Gastroesophageal sphincter (tissue), 4 donors: ENCODE measurements around the gene KCNQ4. TPM values are rescaled to one million over a fixed set of nuclear protein-coding genes. Genes with fewer than 3 reads are reported as not detected.

Experiments used
- ATAC-seq: fragments of 150-250 bp; one replicate; pipeline ENCODE4 v1.9.1; 2016; ENCODE audit warnings: mild to moderate bottlenecking, moderate library complexity
- H3K27ac ChIP-seq, 4 donors: fragments of 200-600 bp; sonication (generic) in 3 of 4; 1 replicate in 3 of 4; 2 replicates in 1 of 4; pipeline ENCODE4 v1.5.1; 2016 to 2019
- H3K27me3 ChIP-seq: fragments of 200-600 bp; sonication (generic); one replicate; pipeline ENCODE4 v1.5.1; 2019
- H3K36me3 ChIP-seq, 2 donors: fragments of 200-600 bp; sonication (generic); one replicate each; pipeline ENCODE4 v1.5.1; 2019; ENCODE audit warnings: control low read depth in 1 of 2
- H3K4me1 ChIP-seq, 3 donors: fragments of 200-600 bp; sonication (generic); 1 replicate in 2 of 3; 2 replicates in 1 of 3; pipeline ENCODE4 v1.5.1; 2016 to 2019; ENCODE audit warnings: control low read depth in 2 of 3
- H3K4me3 ChIP-seq, 2 donors: fragments of 200-600 bp; sonication (generic); one replicate each; pipeline ENCODE4 v1.5.1; 2019; ENCODE audit warnings: mild to moderate bottlenecking in 1 of 2, moderate library complexity in 1 of 2
- H3K9me3 ChIP-seq, 3 donors: fragments of 200-600 bp; sonication (generic); one replicate each; pipeline ENCODE4 v1.5.1; 2017 to 2019; ENCODE audit warnings: control low read depth in 2 of 3
- CTCF ChIP-seq, 4 experiments: fragments of 200-600 bp in 2 of 4; fragments of 450-650 bp in 2 of 4; sonication (generic) in 1 of 4; IDR thresholded peaks; one replicate each; pipeline ENCODE4 v1.5.1; 2017 to 2019; ENCODE audit warnings: antibody characterized with exemption in 4 of 4, mild to moderate bottlenecking in 2 of 4, moderate library complexity in 2 of 4
- EP300 ChIP-seq: sonication (generic); formaldehyde crosslinking; IDR thresholded peaks from one replicate; pipeline ENCODE4 v1.6.1; 2017; ENCODE audit warnings: antibody characterized with exemption, mild to moderate bottlenecking
- POLR2A ChIP-seq, 2 donors: fragments of 450-650 bp; IDR thresholded peaks; one replicate each; pipeline ENCODE4 v1.6.1; 2017; ENCODE audit warnings: antibody characterized with exemption in 2 of 2, mild to moderate bottlenecking in 2 of 2, moderate library complexity in 1 of 2
- POLR2AphosphoS5 ChIP-seq: sonication (generic); formaldehyde crosslinking; IDR thresholded peaks from one replicate; pipeline ENCODE4 v1.6.1; 2017; ENCODE audit warnings: antibody characterized with exemption
- WGBS, 2 donors: methylation state at CpG; one replicate each; pipeline ENCODE4 v1.1.5; 2018; ENCODE audit warnings: low coverage in 1 of 2; 5-methylcytosine and 5-hydroxymethylcytosine counted together
- total RNA-seq, 4 donors: library from RNA; depleted of rRNA; stranded (reverse); fragments of >200 nt; gene quantifications; one replicate each; pipeline ENCODE4 v1.1.0, GENCODE V29; 2016

Gene KCNQ4
- total RNA-seq, 4 donors from 2014 or later = 6.1 to 25.5 (median 10.2) TPM

- no peaks in the 10 kb centered on the region for H3K27me3 ChIP-seq
- no peak for TF ChIP-seq CTCF (IDR thresholded peaks at IDR 0.05)
- TF ChIP-seq POLR2A (IDR thresholded peaks at IDR 0.05) = no peak
- no peak for TF ChIP-seq POLR2AphosphoS5
- no peak for TF ChIP-seq EP300
- H3K27ac ChIP-seq = no peak overlapping the region
- H3K36me3 ChIP-seq = peaks cover 0 to 57% of the 10 kb centered on the region in 2 donors
- no peaks in the 10 kb centered on the region for H3K9me3 ChIP-seq
- ATAC-seq = no peak
- H3K4me1 ChIP-seq = peaks cover 0 to 55% (median 8%) of the 10 kb centered on the region in 3 donors
- WGBS, 2 donors = 66 to 68% methylated on average over 12 to 13 of the region's 26 CpGs
- H3K4me3 ChIP-seq = peak overlapping the region in 1 of 2 donors; percentile 43
Measured at GRCh38 chr1:40819101-40819500, 35.5 kb downstream of the KCNQ4 start.

GRCh38 chr1:40820251-40820797 is 36.7 kb downstream of the KCNQ4 start:
- Histone ChIP-seq H3K9me3 (no peaks in the 10 kb centered on the region), H3K4me3 (no peak overlapping the region), H3K27ac (peak overlapping the region in 1 of 4 donors; percentile 32), H3K27me3 (no peaks in the 10 kb centered on the region), H3K36me3 (peaks cover 0 to 57% of the 10 kb centered on the region in 2 donors), H3K4me1 (peaks cover 0 to 67% (median 16%) of the 10 kb centered on the region in 3 donors)
- no CpG with 5 or more reads among the region's 3 CpGs for WGBS, 2 donors
- no peak for TF ChIP-seq POLR2A (IDR thresholded peaks at IDR 0.05)
- TF ChIP-seq EP300 = no peak
- no peak for TF ChIP-seq POLR2AphosphoS5
- no peak for TF ChIP-seq CTCF (IDR thresholded peaks at IDR 0.05)
- no peak for ATAC-seq

- 69% methylated on average over 2 of the region's 6 CpGs; no CpG with 5 or more reads in 1 of the 2 donors for WGBS, 2 donors
Measured at GRCh38 chr1:40820911-40821693, 37.5 kb downstream of the KCNQ4 start.

GRCh38 chr1:40822890-40823289 is 39.3 kb downstream of the KCNQ4 start:
- no peaks in the 10 kb centered on the region for H3K27me3 ChIP-seq
- no peaks in the 10 kb centered on the region for H3K9me3 ChIP-seq
- no peak overlapping the region for H3K4me3 ChIP-seq
- peaks cover 0 to 73% (median 20%) of the 10 kb centered on the region in 3 donors for H3K4me1 ChIP-seq
- H3K36me3 ChIP-seq = peaks cover 0 to 56% of the 10 kb centered on the region in 2 donors
- no peak for TF ChIP-seq CTCF (IDR thresholded peaks at IDR 0.05)
- TF ChIP-seq EP300 = no peak
- TF ChIP-seq POLR2AphosphoS5 = no peak
- TF ChIP-seq POLR2A (IDR thresholded peaks at IDR 0.05) = no peak
- 96% methylated on average over 5 of the region's 12 CpGs; no CpG with 5 or more reads in 1 of the 2 donors for WGBS, 2 donors
- ATAC-seq = no peak
- peak overlapping the region in 3 of 4 donors; percentile 69 to 84 (median 79) for H3K27ac ChIP-seq

More at GRCh38 chr1:40820911-40821693, 37.5 kb downstream of the KCNQ4 start:
- peaks cover 0 to 74% (median 20%) of the 10 kb centered on the region in 3 donors for H3K4me1 ChIP-seq
- H3K36me3 ChIP-seq = peaks cover 0 to 57% of the 10 kb centered on the region in 2 donors
- H3K27ac ChIP-seq = peak overlapping the region in 2 of 4 donors; percentile 19 to 32
- H3K4me3 ChIP-seq = no peak overlapping the region
- H3K27me3 ChIP-seq = no peaks in the 10 kb centered on the region
- H3K9me3 ChIP-seq = no peaks in the 10 kb centered on the region
- no peak for TF ChIP-seq EP300
- TF ChIP-seq POLR2A (IDR thresholded peaks at IDR 0.05) = no peak
- peak; percentile 13 for TF ChIP-seq POLR2AphosphoS5
- TF ChIP-seq CTCF (IDR thresholded peaks at IDR 0.05) = no peak
- no peak for ATAC-seq
